DOHH2 (cell line): Measurements from ENCODE around the gene LMX1A.

ENCODE experiments used
- CTCF ChIP-seq: fragments of 200-600 bp; sonication (generic); IDR thresholded peaks from one replicate; pipeline ENCODE4 v1.5.1; 2014; ENCODE audit warnings: antibody characterized with exemption, mild to moderate bottlenecking, low read depth, low read length; ENCODE audit not compliant: poor library complexity, severe bottlenecking
- EZH2phosphoT487 ChIP-seq: fragments of 200-600 bp; sonication (generic); IDR thresholded peaks from 2 replicates; pipeline ENCODE4 v1.6.1; 2017; ENCODE audit warnings: borderline replicate concordance, mild to moderate bottlenecking, antibody characterized with exemption, low read length, moderate library complexity, mixed read lengths

- TF ChIP-seq CTCF = no peak
- no peak for TF ChIP-seq EZH2phosphoT487
Measured at GRCh38 chr1:165173818-165174217, 182.7 kb downstream of the LMX1A start.
